Amygdala (tissue), 56 donors: ENCODE measurements around the gene TRIM56.
"Not testable (repeated sequence)": the region's sequence is repeated elsewhere in the genome, so short reads cannot be mapped to it uniquely, and the experiment has no call there.

Experiments used
- DNase-seq, 56 donors: peaks; one replicate each; lab custom pipeline; 2025; lab: John Stamatoyannopoulos, UW

The TRIM56 gene, protein sequence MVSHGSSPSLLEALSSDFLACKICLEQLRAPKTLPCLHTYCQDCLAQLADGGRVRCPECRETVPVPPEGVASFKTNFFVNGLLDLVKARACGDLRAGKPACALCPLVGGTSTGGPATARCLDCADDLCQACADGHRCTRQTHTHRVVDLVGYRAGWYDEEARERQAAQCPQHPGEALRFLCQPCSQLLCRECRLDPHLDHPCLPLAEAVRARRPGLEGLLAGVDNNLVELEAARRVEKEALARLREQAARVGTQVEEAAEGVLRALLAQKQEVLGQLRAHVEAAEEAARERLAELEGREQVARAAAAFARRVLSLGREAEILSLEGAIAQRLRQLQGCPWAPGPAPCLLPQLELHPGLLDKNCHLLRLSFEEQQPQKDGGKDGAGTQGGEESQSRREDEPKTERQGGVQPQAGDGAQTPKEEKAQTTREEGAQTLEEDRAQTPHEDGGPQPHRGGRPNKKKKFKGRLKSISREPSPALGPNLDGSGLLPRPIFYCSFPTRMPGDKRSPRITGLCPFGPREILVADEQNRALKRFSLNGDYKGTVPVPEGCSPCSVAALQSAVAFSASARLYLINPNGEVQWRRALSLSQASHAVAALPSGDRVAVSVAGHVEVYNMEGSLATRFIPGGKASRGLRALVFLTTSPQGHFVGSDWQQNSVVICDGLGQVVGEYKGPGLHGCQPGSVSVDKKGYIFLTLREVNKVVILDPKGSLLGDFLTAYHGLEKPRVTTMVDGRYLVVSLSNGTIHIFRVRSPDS

DNA sequence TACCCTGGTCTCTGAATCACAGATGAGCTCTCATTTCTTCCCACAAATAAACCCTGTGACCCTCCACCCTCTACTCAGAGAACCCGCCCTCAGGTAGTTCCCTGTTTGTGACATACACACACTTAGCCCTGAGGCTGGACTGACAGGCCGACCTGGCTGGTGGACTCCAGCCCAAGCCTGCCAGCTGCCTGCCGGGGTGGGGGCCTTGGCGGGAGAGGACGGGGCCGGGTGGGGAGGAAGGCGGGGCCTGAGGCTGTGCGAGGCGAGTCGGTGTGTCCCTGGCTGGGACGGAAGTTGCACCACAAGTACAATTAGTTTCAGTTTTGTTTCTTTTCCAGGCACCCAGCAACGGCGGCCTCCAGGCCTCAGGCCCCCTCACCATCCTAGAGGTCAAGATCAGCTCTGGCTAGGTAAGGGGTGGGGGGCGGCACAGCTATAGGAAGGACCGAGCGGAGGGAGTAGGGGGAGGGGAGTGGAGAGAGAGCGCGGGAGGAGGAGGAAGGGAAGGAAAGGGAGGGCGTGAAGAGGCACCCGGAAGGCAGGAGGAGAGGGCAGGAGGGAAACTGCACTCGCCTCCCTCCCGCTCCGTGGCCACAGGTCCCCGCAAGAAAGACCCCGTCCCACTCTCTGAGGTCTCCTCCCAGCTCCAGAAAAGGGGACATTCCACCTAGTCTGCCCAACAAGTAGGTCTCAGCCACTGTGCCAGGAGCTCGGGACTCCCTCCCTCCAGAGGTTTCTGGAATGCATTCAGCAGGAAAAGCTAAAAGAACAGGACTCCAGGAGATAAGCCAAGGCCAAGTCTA is at the start of gene TRIM56:
Gene TRIM56, plus strand, starts transcription at position 320 of the 803 bp plus-strand sequence. CDS start 1,832 bp downstream, outside the sequence.
- DNase-seq = peak in 54 of 56 donors; percentile 10 to 79 (median 49)

DNA sequence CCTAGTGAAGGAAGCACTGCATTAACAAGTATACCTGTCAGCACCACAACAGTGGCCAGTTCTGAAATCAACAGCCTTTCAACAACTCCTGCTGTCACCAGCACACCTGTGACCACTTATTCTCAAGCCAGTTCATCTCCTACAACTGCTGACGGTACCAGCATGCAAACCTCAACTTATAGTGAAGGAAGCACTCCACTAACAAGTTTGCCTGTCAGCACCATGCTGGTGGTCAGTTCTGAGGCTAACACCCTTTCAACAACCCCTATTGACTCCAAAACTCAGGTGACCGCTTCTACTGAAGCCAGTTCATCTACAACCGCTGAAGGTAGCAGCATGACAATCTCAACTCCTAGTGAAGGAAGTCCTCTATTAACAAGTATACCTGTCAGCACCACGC is 49.3 kb upstream of the TRIM56 start:
- DNase-seq = no peak

DNA sequence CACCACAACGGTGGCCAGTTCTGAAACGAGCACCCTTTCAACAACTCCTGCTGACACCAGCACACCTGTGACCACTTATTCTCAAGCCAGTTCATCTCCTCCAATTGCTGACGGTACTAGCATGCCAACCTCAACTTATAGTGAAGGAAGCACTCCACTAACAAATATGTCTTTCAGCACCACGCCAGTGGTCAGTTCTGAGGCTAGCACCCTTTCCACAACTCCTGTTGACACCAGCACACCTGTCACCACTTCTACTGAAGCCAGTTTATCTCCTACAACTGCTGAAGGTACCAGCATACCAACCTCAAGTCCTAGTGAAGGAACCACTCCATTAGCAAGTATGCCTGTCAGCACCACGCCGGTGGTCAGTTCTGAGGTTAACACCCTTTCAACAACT is 44.0 kb upstream of the TRIM56 start:
- DNase-seq = not testable (repeated sequence)

DNA sequence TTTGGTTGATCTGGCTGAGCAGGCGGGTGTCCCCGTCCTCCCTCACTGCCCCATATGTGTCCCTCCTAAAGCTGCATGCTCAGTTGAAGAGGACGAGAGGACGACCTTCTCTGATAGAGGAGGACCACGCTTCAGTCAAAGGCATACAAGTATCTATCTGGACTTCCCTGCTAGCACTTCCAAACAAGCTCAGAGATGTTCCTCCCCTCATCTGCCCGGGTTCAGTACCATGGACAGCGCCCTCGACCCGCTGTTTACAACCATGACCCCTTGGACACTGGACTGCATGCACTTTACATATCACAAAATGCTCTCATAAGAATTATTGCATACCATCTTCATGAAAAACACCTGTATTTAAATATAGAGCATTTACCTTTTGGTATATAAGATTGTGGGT is 26.9 kb upstream of the TRIM56 start:
- peak in 35 of 56 donors; percentile 1 to 67 (median 15) for DNase-seq

DNA sequence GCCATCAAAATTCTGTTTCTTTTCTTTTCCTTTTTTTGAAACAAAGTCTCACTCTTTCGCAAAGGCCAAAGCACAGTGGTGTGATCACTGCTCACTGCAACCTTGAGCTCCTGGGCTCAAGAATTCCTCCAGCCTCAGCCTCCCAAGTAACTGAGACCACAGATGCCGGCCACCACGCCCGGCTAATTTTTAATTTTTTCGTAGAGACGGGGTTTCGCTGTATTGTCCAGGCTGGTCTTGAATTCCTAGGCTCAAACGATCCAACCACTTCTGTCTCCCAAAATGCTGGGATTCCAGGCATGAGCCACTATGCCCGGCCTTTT is 25.7 kb upstream of the TRIM56 start:
- peak in 1 of 56 donors; percentile 42 for DNase-seq

DNA sequence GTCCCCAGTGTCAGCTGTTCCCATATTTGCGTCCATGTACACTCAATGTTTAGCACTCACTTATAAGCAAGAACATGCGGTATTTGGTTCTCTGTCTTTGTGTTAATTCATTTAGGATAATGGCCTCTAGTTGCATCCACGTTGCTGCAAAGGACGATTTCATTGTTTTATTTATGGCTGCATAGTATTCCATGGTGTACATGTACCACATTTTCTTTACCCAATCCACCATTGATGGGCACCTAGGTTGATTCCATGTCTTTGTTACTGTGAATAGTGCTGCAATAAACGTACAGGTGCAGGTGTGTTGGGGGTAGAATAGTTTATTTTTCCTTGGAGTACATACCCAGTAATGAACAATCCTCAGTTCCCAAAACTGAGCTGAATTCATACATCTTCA is 24.3 kb upstream of the TRIM56 start:
- no peak for DNase-seq

DNA sequence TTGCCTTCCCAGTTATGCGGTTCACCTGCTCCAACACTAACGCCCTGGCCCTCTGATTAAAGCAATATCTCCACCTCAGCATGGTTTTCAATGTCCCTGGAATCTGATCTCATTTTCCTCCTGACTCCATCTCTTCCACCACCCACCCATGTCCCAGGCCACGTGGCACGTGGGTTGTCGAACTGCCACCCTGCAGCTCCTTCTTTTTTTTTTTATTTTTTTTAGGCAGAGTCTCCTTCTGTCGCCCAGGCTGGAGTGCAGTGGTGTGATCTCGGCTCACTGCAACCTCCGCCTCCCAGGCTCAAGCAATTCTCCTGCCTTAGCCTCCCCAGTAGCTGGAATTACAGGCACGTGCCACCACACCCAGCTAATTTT is 21.1 kb upstream of the TRIM56 start:
- DNase-seq = not testable (repeated sequence)

DNA sequence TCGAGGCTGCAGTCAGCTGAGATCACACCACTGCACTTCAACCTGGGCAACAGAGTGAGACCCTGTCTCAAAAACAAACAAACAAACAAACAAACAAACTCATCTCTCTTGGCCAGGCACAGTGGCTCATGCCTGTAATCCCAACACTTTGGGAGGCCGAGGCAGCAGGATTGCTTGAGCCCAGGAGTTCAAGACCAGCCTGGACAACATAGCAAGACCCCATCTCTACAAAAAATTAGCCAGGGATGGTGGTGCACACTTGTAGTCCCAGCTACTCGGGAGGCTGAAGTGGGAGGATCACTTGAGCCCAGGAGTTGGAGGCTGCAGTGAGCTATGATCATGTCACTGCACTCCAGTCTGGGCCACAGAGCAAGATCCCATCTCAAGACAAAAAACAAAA is 20.1 kb upstream of the TRIM56 start:
- not testable (repeated sequence) for DNase-seq

DNA sequence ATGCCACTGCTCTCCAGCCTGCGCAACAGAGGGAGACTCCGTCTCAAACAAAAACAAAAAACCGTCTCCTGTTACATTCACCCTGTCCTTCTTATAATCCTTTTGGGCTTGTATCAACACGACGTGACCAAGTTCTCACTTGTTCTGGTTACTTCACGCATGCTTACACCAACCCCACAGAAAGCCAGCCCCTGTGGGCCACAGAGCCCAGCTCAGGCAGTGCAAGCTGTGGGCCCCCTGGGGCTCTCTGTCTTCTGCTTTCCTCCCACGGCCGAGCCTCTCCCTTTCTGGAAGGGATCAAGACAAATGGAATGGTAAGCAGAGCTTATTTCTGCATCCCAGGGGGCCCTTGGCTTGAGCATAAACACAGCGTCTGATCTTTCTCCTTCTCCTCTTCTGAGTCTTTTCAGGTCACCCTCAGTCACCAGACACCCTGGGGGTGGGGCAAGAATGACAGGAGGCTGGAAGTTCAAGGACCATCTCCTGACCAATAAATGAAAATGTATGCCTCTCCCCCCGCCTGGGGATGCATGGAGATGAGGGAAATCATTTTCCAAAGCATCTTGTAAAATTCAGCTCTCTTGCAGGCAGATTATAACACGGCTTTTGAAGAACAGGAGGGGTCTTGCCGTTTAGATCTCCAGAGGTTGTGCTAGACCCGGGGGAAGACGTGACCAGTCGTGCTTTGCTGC is 19.0 kb upstream of the TRIM56 start:
- no peak for DNase-seq

DNA sequence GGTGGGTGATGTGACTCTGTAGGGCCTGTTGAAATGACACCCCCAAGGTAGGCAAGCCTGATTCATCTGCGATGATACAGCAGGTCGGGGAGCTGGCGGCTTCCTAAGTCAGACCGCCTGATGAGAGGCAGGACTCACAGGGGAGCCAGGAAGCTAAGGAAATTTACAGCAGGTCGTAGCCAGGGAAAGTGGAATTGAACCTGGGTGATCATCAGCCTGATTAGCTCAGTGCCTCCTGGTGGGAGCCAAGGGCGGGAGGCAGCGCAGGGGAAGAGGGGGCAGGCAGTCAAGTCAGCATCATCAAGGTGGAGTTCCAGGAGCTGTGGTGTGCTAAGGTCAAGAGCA is 18.5 kb upstream of the TRIM56 start:
- DNase-seq = no peak

DNA sequence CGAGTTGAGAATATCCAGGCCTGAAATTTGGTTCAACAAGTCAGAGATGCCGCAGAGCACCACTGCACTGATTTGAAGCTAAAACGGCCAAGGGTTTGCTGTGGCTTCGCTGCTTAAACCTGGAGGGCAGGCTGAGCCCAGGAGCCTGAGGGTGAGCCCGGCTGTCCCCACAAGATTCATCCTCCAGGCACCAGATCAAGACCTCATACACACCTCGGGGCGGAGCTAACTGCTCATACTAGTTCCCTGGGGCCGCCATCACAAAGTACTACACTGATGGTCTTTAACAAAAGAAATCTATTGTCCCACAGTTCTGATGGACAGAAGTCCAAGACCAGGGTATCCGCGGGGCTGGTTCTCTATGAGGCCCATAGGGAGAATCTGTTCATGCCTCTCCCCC is 16.9 kb upstream of the TRIM56 start:
- no peak for DNase-seq

DNA sequence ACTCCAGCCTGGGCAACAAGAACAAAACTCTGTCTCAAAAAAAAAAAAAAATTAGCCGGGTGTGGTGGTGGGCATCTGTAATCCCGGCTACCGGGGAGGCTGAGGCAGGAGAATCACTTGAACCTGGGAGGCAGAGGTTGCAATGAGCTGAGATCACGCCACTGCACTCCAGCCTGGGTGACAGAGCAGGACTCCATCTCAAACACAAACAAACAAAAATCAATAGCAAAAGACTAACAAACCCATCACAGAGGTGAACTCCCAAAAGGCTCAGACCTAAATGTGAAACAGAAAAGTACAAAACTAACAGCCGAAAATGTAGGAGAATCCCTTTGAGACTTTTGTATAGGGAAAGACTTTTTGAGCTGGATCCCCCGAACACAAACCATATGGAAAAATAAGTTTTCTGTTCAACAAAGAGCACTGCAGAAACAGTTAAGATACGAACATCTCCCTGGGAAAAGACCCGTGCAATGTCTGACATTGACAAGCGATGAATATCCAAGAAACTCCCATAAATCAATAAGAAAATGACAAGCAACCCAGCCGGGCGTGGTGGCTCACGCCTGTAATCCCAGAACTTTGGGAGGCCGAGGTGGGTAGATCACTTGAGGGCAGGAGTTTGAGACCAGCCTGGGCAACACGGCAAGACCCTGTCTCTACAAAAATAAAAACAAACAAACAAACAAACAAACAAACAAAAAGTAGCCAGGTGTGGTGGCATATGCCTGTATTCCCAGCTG is 13.7 kb upstream of the TRIM56 start:
- not testable (repeated sequence) for DNase-seq

DNA sequence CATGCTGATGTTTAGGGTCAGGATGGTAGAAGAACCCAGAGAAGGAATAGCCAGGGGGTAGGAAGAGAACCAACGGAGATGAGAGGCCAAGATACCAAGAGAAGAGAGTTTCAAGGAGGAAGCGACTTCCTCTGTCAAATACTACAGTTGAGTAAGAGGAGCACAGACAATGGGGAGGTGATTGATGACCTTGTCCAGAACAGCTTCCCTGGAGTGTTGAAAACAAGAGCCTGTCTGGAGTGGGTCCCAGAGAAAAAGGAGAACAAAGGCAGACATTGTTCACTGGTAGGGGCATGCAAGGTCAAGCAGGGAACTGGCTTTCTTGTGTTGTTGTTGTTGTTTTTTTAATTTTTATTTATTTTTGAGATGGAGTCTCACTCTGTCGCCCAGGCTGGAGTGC is 9.6 kb upstream of the TRIM56 start:
- no peak for DNase-seq

DNA sequence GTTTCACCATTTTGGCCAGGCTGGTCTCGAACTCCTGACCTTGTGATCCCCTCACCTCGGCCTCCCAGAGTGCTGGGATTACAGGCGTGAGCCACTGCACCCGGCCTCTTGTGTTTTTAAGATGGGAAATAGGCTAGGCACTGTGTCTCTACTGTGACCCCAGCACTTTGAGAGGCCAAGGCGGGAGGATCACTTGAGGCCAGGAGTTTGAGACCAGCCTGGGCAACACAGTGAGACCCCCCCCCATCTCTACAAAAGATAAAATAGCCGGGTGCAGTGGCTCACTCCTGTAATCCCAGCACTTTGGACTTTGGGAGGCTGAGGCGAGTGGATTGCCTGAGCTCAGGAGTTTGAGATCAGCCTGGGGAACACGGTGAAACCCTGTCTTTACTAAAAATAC is 9.1 kb upstream of the TRIM56 start:
- DNase-seq = not testable (repeated sequence)

DNA sequence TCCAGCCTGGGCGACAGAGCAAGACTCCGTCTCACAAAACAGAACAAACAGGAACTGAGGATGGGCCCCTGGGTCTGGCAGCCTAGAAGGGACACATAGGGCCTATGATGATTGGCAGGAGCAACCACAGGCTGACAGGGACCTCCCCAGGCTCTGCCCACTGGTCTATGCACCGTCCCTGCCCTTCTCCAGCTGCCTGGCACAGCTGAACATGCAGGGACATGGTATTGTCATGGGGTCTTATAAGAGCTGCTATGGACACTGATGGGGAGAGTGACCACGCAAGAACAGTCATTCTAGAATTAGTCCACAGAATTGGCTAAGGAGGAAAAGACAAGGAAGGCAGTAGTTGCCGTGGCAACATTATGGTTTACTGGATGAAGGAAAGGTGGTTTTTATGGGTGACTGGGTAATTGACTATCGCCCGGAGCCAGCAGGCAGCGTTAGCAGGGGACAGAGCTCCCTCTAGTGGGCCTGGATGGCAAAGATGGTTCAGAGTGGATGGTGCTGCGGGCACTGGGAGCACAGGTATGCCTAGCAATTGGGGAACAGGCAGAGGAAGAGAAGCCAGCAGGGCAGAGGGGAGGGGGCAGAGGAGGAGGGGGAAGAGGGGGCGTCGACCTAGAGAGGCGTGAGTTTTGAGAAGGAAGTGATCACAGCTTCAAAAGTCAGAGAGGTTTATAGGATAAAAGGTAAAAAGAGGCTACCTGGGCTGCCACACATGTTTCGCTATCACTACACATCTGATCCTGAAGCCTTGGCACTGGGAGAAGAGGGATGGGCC is 7.8 kb upstream of the TRIM56 start:
- peak in 45 of 56 donors; percentile 3 to 82 (median 46) for DNase-seq

DNA sequence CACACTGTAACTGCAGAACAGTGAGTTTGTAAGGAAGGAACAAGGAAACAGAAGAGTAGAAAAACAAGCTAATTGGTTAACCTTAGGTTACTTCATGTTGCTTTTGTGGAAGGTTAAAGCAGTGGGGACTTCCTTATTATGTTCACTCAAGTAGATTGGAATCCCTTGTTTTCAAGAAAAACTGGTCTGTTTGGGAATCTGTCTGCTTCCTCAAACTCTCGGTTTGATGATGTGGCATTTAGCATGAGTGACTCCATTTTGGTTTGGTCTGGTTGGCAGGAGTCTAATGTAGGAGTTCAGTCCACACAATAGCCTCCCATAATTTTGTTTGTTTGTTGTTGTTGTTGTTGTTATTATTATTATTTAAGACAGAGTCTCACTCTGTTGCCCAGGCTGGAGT is 3.8 kb upstream of the TRIM56 start:
- no peak for DNase-seq

DNA sequence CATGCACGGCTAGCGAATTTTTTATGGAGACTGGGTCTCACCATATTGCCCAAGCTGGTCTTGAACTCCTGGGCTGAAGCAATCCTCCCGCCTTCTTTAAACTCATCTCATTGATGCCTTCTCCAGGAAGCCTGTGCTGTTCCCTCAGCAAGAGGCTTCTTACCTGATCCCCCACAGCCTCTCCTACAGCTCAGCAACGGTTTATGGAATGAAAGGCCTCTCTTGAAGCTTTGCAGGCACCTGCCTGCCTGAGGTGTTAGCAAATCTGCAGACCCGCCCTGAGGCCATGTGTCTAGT is 468 bp upstream of the TRIM56 start:
- DNase-seq = no peak

DNA sequence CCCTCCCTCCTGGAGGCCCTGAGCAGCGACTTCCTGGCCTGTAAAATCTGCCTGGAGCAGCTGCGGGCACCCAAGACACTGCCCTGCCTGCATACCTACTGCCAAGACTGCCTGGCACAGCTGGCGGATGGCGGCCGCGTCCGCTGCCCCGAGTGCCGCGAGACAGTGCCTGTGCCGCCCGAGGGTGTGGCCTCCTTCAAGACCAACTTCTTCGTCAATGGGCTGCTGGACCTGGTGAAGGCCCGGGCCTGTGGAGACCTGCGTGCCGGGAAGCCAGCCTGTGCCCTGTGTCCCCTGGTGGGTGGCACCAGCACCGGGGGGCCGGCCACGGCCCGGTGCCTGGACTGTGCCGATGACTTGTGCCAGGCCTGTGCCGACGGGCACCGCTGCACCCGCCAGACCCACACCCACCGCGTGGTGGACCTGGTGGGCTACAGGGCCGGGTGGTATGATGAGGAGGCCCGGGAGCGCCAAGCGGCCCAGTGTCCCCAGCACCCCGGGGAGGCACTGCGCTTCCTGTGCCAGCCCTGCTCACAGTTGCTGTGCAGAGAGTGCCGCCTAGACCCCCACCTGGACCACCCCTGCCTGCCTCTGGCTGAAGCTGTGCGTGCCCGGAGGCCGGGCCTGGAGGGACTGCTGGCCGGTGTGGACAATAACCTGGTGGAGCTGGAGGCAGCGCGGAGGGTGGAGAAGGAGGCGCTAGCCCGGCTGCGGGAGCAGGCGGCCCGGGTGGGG is 2.2 kb downstream of the TRIM56 start:
- no peak for DNase-seq

DNA sequence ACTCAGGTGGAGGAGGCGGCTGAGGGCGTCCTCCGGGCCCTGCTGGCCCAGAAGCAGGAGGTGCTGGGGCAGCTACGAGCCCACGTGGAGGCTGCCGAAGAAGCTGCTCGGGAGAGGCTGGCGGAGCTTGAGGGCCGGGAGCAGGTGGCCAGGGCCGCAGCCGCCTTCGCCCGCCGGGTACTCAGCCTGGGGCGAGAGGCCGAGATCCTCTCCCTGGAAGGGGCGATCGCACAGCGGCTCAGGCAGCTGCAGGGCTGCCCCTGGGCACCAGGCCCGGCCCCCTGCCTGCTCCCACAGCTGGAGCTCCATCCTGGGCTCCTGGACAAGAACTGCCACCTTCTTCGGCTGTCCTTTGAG is 2.8 kb downstream of the TRIM56 start:
- no peak for DNase-seq
